H54 (cell line): Measurements from ENCODE around the gene ACTL7B.
"Not testable (repeated sequence)": the region's sequence is repeated elsewhere in the genome, so short reads cannot be mapped to it uniquely, and the experiment has no call there.

Source experiments
- DNase-seq: peaks from one replicate; pipeline ENCODE4 v3.0.0; 2011; ENCODE audit warnings: low spot score, mixed read lengths; ENCODE audit not compliant: insufficient read length
- FAIRE-seq: peaks from 3 replicates; lab custom pipeline; 2011; peaks lifted over from hg19 to GRCh38; lab: Jason Lieb, UNC
- POLR2A ChIP-seq: IDR thresholded peaks from 2 replicates; pipeline ENCODE4 v1.6.1; 2011; ENCODE audit warnings: low read depth, mild to moderate bottlenecking, low read length

Gene ACTL7B

DNA sequence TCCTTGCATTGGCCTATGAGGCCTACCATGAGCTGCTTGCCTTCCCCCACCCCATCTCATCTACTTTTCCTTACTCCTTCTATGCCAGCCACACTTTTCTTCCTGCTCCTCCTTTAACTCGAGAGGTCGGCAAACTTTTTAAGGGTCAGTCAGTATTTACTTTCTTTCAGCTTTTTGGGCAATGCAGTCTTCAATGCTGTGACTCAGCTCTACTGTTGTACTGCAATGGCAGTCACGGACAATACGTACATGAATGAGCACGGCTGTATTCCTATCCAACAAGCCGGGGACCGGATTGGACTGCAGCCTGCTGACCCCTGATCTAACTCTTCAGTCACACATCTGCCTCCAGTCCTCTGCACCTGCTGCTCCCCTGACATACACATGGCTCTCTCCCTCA lies 5.7 kb upstream of the ACTL7B start:
- no peak for DNase-seq
- no peak for FAIRE-seq
- TF ChIP-seq POLR2A: no peak

DNA sequence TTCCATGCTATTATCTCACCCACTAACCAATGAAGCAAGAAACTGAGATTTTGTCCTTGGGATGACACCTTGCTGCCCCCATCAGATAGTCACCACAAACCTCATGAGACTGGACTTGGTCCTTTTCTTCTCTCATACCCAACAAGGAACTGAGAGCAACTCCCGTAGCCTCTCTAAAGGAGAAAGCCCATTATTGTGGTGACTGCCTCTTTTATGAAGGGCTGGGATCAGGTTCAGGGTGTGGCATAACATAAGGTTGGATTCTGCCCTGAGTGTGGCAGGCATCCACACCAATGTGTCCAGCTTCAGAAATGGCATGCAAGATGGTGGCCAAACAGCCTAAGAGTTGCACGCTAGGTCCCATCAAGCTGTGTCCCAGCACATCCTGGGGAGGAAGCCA lies 5.0 kb upstream of the ACTL7B start:
- no peak for TF ChIP-seq POLR2A
- no peak for DNase-seq
- FAIRE-seq: no peak

DNA sequence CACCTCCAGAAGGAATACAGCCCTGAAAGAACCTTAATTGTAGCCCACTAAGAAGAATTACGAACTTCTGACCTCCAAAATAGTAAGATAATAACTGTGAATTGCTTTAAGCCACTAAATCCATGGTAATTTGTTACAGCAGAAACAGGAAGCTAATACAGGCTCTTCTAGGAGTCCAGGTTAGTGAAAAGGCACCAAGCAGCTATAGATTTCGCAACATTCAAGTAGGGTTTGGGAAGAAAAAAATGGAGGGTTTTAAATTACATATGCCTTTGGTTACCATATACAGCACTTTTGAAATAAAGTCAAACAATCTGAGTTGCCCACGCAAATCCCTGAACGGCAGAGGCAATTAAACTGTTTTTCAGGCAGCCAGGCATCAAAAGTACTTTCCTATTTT lies 4.6 kb upstream of the ACTL7B start:
- no peak for TF ChIP-seq POLR2A
- FAIRE-seq (no peak), DNase-seq (no peak)

DNA sequence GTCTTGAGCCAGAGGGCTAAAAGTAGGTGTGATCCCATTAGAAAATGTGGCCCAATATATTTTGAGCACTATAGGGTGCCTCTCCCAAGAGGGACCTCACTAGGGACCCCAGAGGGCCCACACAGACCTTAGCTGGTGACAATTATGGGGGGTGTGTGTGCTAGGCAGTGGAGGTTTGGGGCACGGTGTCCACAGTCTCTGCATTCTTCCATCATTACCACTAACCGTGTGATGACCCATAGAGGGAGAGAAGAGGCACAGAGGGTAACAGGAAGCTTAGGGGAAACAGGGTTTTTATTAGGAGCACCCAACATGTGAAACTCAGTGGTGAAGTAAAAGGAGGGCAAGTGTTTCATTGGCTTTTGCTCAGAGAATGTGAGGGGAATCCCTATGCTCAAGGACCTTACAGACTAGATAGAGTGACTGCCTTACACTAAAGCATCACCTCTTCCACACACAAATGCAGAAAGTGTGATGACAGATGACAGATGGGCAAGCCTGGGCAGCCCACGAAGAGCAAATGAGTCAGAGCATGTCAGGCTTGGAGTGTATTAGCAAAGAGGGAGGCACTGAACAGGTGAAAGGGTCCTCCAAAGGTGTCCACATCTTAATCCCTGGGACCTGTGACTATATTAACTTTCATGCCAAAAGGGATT lies 3.8 kb upstream of the ACTL7B start:
- no peak for FAIRE-seq

DNA sequence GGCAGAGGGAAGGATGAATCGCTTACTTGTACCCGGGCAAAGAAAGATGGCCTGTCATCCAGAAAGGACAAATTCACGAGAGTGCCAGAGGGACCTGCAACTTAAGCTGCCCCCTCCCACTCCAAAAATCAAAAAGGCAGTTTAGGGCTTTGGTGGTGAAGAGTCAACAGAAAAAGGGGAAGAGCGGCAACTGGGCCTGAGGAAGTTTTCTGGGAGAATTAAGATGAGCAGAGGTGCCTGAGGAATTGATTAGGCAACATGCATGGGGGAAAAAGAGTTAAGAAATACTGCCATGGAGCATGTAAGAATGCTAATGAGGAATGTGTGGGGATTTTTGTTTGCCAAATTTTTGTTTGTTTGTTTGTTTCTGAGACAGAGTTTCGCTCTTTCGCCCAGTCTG lies 1.8 kb upstream of the ACTL7B start:
- DNase-seq (no peak), FAIRE-seq (no peak)
- TF ChIP-seq POLR2A: no peak

More for the DNA sequence above, 3.8 kb upstream of the ACTL7B start:
- no peak for DNase-seq
- no peak for TF ChIP-seq POLR2A

DNA sequence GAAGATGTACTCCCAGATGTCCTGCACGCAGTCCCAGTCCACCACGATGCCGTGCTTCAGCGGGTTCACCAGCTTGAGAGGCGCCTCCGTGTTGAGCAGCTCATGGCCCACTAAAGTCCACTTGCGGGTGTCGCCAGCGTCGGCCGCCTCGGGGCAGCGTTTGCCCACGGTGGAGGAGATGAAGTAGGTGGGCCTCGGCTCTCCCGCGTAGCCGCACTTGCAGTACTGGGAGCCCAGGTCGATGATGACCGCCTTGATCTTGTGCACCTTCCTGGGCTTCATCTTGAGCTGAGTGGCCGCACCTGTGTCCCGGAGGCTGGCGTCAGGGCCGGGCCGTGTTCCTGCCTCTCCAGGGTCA lies 278 bp downstream of the ACTL7B start:
- FAIRE-seq (no peak), DNase-seq (no peak)
- no peak for TF ChIP-seq POLR2A

DNA sequence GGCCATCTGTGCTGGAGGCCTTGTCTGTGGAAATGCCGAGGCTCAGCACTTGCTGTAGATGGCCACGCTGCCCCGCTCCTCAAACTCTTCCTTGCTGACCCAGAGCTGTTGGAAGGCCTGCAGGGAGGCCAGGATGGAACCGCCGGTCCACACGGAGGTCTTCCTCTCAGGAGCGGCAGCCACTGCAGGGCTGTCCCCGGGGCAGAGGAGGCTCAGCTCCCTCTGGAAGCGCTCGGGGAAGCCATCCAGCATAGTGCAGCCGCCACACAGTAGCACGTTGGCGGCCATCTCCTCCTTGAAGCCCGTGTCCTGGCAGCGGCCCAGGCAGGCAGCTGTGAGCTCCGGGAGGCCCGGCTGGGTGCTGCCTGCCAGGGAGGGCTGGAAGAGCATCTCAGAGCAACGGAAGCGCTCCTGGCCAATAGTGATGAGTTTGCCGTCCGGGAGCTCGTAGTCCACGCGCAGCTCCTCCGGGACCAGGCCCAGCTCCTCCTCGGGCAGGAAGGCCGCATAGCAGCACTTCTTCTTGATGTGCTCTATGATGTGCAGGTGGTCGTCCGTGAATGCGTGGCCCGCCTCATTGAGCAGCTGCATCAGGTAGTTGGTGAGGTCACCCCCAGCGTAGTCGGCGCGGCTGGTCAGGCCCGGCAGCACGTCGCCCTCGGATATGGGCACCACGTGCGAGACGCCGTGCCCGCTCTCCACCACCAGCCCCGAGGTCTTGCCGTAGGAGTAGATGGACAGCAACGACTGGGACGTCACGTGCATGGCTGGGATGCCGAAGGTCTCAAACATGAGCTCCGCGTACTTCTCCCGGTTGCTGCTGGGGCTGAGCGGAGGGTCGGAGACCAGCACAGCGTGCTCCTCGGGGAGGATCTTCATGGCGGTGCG lies 901 bp downstream of the ACTL7B start:
- FAIRE-seq (no peak), DNase-seq (no peak)
- no peak for TF ChIP-seq POLR2A

DNA sequence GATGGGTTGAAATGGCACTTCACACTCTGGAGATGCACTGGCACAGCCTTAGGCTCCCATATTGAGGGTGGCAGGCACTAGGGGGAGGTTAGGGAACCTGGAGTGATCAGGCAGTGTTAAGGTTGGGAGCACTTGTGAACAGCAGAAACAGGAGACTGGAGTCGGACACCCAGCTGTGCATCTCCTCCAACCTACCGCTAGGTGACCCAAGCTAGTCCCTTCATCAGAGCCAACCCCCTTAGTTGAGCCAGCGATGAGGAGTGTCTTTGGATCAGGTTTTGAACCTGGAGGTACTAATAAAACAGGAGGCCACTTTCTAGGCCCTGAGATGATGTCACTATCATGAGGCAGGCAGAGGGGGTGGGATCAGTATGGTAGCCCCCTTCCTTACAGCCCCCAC lies 1.7 kb downstream of the ACTL7B start:
- no peak for FAIRE-seq
- TF ChIP-seq POLR2A: no peak

DNA sequence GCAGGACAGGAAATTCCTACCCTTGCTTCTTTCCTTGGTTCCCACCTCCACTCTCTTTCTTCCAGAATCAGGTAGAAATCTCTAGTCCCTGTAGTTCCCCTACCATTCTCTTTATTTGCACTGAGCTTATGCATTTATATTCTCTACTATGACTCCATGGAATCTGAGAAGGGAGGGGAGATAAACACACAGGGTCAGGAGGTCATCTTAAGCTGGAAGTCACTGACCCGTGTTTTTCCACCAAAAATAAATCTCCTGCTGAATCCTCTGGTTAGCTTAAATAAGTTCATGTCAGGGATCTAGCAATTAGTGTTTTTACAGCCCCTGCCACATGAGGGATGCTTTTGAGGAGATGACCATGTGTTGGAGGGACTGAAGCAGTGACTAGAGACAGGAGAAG lies 3.7 kb downstream of the ACTL7B start:
- no peak for FAIRE-seq
- no peak for DNase-seq
- no peak for TF ChIP-seq POLR2A

More for the DNA sequence above, 1.7 kb downstream of the ACTL7B start:
- DNase-seq: no peak

DNA sequence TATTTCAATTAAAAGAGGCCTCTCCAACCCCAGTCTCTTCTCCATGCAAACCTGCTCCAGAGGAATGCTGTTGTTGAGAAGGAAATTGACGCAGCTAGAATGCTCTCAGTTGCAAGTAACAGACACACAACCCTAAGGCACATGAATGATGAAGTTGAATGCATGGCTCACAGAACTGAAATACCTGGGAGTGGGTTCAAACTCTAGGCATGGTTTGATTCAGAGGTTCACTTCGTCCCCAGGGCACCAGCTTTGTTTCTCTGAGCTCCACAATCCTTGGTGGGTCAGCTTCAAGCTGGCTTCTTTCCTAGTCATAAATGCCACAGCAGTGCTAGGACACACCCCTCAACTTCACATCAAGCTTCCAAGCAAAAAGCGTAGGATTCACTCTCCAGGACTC lies 4.6 kb downstream of the ACTL7B start:
- FAIRE-seq (no peak), DNase-seq (no peak)
- TF ChIP-seq POLR2A: no peak

DNA sequence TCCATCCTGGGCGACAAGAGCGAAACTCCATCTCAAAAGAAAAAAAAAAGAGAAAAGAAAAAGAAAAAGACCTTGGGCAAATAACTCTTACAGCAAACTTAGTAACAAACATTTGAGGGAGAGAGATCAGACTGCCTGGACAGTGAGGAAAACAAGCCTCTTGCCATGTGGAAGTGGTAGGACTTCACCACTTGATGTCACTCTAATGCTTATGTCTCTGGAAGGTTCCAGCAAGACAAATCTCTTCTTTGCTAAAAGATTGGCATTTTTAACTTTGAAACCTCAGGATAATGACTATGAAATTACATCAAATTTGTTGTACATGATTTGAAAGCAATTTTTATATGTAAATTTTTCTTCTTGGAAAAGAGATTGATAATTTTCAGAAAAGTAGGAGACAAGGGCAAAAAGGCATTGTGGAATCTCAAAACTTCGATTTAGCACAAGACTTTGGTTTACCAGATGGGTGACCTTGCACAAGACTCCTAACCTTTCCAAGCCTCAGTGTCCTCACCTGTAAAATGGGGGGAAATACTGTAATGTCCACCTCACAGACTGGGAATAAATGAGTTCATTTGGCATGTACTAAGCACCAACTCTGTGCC lies 5.4 kb downstream of the ACTL7B start:
- DNase-seq (peak; percentile 49), FAIRE-seq (no peak)
- no peak for TF ChIP-seq POLR2A

DNA sequence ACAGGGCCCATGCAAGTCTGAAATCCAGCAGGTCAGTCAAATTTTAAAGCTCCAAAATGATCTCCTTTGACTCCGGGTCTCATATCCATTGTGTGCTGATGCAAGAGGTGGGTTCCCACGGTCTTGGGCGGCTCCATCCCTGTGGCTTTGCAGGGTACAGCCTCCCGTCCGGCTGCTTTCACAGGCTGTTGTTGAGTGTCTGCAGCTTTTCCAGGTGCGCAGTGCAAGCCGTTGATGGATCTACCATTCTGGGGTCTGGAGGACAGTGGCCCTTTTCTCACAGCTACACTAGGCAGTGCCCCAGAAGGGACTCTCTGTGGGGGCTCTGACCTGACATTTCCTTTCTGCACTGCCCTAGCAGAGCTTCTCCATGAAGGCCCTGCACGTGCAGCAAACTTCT lies 7.5 kb downstream of the ACTL7B start:
- not testable (repeated sequence) for FAIRE-seq

DNA sequence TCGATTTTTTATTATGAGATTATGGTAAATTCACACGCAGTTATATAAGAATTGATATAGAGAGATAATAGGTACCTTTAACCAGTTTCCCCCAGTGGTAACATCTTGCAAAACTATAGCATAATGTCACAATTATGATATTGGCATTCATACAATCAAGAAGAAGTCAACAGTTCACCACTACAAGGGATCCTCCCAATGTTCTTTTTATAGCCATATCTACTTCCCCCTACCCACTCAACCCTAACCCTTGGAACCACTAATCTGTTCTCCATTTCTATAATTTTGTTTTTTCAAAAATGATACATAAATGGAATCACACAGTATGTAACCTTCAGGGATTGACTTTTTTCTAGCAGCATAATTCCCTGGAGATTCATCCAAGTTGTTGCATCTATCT lies 9.8 kb downstream of the ACTL7B start:
- no peak for DNase-seq
- no peak for TF ChIP-seq POLR2A
- FAIRE-seq: no peak

More for the DNA sequence above, 7.5 kb downstream of the ACTL7B start:
- not testable (repeated sequence) for DNase-seq

DNA sequence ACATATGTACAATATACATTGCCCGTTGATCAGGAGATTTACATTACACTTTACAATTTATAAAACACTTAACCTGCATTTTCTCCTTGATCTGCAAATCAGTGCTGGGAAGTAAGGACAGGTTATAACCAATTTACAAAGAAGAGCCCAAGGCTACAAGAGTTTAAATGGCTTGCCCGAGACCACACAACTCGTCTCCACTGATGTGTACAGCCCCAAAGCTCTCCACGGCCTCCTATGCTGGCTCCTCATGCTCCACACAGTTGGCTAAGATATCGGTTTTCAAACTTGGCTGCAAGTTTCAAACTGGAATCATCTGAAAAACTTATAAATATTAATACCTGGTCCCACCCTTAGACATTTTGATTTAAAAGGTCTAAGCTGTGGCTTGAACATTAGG lies 10.3 kb downstream of the ACTL7B start:
- TF ChIP-seq POLR2A: no peak
- FAIRE-seq: no peak
- no peak for DNase-seq

DNA sequence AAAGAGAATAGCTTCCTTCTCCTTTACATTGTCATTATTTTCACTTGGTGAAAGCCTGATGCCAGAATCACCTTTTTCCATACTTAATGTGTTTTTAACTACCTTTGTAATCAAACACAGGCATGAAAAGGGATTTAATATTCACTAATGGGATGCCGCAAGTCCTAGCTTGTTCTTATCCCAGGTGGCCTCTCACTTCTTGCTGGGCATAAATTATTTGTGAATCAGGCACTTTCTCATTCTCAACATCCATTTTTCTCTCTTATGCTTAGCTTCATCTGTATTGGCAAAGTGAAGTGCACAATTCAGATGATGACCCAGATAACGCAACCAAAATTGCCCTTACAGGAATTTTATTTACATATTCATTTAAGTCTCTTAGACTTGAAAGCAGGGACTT lies 10.9 kb downstream of the ACTL7B start:
- no peak for FAIRE-seq
- DNase-seq: no peak
- no peak for TF ChIP-seq POLR2A
